ENCODE results near the gene CILP.

DNA sequence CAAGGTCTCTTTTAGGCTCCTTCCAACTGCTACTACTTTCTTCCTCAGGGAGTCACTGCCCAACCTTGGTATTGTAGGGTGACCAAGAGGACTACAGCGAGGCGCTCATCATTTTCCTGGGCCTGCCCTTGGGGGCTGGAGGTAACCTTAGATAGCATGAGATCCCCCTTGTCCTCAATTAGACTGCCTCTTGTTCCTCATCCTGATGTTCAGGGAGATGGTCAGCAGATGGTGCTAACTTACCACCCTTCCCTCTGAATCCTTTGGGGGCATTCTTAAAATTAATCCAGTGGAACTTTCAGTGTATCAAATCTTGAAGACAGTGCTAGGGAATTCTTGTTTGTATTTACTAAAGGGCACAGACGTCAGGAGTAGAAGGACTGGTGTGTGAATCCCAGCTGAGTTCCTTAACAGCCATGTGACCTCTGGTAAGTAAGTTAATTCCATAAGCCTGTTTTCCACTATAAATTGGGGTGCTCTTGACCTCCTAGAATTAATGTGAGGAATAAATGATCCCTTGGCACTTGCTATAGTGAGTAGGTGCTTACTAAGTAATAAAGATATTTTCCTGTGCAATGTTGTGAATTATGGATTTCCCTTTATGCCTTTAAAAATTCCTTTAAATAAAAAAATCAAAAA, 22.1 kb downstream of the CILP start:
- TF ChIP-seq POLR2AphosphoS5 (IDR thresholded peaks at IDR 0.05; ENCODE audit: low read depth, low read length) (no peak), REST (IDR thresholded peaks at IDR 0.05; ENCODE audit: insufficient read depth in 1 of 2, low read depth in 2 of 2, low read length in 2 of 2) (no peak)
